ENCODE measurements around the gene ANKIB1.
A peak's percentile ranks its signal among the peaks of the same experiment; 100 is the strongest.

ANKIB1 gene

DNA sequence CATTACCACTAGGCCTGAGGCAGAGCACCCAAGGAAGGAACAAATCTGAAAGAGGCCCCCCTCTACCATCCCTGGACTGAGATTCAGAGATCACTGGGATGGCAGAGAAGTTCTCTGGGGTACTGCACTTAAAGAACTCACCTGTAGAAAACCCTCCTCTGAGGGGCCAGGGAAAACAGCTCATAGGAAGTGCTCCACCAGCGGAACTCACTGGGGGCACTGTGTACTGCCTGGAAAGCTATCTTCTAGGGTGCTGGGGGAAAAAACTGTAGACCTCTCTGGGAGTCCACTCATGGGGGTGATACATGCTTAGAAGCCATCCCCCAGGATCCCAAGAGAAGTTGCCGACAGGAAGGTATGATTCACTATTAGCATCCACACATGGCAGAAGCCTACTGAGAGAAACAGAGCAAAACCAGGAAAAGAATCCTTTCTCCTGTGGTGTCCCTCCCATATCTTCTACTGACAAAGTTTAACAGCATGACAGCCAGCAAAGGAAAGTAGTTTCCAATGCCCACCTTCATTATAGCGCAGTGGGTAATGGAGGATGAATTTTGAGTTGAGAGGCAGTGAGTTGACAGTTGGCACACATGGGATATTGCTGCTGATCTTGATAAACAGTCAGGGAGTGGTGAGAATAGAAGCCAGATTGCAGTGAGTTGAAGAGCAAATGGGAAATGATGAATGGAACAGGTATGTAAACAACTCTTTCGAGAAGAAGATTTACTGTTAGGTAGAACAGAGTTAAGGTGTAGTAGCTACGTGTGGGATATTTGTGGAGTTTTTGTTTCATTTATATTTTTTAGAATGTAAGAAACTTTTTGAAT, 20.9 kb downstream of the ANKIB1 start:
- no peak for DNase-seq

DNA sequence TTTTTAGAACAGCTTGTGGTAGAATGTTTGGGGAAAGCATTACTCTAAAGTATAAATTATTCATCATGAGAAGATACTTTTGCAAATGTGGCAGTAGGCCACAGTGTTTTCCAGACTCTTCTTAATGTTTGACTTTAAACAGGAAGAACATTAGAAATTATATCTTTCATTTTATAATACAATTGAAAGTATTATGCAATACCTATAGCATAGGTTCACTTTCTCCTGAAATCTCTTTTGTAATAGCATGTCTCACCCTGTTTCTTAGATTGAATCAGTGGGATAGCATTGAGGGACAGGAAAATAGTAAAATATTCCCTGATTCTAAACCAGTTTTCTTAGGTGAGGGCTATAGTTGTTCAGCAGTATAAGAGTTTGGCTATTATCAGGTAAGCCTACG, 23.1 kb downstream of the ANKIB1 start:
- no peak for DNase-seq

DNA sequence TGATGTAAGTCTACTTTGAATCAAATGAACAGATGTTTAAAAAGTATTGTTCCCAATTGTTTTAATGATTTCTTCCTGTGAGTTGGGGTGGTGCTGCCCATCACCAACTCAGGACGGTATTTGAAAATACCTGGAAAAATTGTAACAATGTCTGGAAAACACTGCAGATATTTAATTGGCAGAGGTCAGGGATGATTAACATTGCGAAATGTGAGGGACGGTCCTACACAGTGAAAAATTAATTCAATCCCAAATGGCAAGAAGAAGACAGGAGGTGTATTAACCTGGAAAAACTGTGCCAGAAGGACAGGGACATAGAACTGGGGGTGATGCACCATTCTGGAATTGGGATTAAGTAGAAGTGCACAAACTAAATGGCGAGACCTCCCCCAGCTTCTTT, 29.6 kb downstream of the ANKIB1 start:
- no peak for DNase-seq

DNA sequence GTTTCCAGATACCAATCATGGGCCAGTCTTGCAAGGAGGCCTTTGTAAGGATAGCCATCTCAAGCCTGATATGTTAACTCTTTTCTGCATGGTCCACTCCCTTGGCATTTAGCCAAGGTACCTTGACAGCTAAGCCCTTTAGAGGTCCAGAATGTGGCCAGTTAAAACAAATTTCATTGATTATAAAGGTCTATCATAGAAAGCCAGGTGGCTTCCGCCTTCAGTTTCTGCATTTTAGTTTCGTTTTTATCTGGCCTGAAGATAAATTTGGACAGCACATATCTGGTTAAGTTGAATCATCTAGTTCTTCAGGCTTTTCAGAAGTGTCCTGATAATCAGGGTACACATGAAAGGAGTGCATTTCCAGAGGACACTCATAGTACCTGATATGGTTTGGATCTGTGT, 30.7 kb downstream of the ANKIB1 start:
- no peak for DNase-seq

DNA sequence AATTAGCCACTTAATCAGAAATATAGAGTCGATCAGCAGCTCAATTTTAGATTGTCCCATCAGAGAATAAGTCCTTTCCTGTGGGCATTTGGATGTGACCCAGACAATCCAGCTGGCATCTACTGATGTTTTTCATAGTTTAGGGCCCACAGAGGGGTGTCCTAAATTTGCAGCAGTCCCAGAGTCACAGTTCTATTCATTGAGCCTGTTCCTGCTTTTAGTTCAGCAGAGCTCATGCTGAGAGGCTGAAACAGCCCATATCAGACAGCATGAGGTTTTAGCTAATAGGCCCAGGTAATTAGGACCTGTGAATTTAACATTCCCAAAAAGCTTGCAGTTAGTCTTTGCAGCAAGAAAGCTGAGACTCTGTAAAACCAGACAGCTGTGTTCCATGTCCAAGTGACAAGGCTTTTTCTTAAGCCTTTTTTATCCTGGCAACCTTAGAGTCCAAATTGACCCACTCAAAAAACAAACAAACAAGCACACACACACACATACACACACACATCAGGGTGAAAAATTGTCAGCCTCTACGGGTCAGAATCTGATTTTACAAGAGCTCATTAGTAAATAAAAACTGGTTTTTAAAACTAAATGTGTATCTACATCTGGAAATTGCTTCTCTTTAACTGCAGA, 33.7 kb downstream of the ANKIB1 start:
- no peak for DNase-seq

DNA sequence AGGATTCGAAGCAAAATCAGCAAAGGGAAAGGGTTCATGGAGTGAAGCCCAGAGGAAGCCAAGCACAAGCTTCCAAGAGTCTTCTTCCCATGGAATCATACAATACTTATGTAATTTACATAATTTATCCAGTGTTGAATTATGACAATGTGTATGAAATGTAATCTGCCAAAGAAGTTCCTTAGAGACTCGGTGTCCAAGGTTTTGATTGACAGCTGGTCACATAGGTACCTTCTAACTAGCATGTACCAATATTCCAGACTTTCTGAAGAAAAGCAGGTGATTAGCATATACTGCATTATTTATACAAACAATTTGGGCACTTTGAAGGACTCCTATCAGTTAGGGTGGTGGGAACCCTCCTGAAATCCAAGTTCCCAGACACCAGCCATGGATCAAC, 35.3 kb downstream of the ANKIB1 start:
- no peak for DNase-seq

DNA sequence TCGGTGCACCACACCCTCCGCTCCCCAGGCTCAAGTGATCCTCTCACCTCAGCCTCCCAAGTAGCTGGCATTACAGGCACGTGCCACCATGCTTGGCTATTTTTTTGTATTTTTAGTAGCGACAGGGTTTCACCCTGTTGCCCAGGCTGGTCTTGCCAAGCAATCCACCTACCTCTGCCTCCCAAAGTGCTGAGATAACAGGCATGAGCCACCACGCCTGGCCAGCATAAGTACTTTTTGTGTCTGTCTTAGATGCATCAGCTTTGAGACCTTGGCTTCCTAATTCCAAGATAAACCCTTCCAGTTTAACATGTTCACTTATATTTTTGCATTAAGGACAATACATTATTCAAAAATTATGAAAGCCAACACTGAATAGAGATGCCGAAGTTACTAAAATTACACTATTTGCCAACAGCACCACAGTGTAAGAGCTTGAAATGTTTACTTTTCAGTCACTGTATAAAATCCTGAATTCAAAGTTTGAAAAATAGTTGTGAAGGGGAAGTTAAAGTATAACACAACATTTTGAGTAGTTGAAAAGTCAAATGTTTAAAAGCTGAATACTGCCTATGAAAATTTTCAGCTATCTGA, 36.5 kb downstream of the ANKIB1 start:
- DNase-seq, result no peak

DNA sequence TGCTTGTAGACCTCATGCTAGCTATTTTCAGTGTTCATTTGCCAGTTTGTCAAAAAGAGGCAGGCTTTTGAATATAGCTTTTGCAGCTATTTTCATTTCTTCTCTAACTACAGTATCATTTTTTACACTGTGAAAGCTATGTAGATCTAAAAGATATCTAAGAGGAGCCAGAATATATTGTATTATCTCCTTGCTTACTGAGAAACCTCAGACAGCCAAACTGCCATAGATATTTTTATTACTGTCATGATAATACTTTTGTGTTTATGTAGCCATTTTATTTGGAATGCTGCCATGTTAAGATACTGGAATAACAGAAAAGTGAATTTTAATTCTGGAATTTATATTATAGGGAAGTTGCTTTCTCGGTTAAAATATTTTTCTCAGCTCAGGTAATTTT, 37.2 kb downstream of the ANKIB1 start:
- DNase-seq, result no peak

DNA sequence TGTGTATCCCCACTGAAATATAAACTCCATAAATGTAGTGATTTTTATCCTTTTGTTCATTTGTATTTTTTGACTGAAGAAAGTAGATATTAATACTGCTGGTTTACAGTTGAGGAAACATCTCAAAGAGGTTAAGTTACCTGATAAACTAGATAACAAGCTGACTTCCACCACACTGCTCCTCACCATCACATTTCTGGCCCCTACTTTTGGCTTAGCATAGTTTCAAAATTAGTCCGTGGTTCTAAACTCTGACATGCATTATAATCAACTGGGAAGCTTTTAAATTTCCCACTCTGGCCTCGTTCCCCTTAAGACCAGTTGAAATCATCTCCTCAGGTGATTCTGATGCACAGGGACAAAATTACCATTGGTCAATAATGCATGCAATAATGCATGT, 43.5 kb downstream of the ANKIB1 start:
- DNase-seq, result no peak

DNA sequence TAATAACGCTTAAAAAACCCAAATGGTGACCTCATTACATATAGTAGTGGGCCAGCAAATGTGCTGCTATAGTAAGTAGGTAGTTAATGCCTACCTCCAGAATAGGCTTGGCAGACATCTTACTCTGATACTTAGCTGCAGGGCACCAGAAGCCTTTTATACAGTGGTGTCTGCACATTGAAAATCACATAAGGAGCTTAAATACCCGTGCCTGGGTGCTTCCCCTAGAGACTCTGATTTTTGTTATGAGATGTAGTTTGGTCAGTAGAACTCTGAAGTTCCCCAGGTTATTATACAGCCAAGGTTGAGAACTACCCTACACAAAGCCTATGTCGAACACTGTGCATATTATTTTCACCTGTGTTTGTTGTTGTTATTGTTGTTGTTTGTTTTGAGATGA, 47.2 kb downstream of the ANKIB1 start:
- no peak for DNase-seq

DNA sequence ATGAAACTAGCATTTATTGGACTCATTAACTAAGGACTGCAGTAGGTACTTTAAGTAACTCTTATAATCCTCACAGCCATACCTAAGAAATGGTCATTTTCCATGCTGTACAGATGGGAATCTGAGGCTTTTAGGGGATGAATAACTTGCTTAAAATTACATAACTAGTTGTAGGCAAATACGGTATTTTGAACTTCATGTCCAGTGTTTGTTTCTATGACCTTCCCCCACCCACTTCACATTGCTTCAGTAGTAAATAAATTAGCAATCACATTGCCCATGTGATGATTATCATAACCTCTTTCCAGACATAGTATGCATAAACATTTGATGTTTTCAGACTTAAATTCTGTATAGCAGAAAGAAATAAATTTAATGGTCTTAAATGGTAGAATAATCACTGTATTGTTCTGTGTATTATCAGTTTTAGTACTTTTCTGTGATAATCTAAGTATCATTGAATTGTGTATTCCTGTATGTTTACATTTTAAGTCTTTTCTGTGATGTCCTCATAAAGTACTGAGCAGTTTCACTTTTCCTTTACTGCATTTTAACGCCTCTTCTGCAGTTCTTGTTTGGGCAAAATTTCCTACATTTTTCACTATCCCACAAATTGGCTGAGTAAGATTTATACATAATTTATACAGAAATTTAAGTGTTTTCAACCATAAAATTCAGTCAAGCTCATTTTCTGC, 48.3 kb downstream of the ANKIB1 start:
- DNase-seq, result no peak

DNA sequence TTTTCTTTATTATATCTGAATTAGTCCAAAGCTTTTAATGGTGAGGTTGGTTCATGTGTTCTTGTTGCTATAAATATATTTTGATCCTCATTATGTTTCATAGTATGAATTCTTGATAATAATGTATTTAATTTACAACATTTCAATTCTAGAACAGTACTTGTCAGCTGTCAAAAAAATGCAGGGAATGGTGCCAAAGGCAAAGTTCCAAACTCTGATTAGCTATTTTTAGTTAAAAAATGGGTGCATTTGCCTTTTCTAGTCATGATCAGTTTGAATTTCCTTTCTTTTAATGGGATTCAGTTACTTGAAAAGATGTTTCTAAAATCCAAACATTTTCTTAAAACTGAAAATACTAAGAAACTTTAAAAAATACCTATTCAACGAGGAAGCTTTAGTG, 49.6 kb downstream of the ANKIB1 start:
- no peak for DNase-seq

DNA sequence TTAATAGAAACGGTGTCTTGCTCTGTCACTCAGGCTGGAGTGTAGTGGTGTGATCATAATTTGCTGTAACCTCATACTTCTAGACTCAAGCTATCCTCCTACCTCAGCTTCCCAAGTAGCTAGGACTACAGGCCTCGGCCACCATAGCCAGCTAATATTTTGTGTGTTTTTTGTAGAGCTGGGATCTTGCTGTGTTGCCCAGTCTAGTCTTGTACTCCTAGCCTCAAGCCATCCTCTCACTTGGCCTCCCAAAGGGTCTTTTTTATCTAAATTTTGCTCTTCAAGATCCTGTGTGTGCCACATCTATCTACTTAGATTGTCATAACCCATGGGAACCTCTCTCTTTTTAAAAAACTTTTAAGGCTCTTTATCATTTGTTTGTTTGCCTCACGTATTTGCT, 50.5 kb downstream of the ANKIB1 start:
- DNase-seq, result no peak

DNA sequence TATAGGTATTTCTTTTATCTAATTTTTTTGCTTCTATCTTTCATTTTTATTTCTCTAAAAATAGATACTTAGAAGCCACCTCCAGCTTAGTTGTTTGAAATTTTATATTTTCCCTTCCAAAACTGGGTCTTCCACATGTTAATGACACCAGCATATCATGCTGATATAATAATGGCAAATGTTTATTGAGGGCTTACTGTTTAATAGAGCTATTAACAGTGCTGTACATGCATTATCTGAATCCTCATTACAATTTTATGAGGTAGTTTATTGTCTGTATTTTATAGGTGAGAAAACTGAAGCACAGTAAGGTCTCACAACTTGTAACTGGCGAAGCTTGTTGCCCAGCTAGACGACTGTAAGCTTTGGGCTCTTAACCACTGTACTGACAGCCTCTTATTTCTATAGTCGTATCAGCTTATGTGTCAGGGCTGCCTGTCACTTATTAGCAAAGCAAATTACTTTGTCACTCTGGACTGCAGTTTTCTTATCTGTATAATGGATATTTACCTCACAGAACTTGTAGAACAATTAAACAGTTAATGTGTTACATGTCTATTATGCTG, 51.2 kb downstream of the ANKIB1 start:
- DNase-seq, result no peak

DNA sequence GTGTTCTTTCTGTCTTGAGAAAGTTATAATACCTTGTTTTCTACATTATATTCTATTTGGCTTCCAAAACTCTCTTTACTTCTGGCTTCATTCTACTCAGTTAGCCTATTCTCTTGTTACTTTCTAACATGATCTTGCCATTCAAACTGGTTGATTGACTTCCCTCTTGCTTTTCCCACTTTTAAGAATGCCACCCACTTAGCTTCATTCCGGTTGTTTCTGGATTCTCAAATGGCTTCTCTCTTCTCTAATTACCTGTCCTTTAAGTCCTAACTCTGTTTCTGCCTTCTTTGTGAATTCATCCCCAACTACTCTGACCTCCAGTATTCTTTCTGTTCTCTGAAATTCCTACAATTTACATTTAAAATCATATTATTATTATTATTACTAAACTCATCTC, 52.0 kb downstream of the ANKIB1 start:
- DNase-seq, result no peak

DNA sequence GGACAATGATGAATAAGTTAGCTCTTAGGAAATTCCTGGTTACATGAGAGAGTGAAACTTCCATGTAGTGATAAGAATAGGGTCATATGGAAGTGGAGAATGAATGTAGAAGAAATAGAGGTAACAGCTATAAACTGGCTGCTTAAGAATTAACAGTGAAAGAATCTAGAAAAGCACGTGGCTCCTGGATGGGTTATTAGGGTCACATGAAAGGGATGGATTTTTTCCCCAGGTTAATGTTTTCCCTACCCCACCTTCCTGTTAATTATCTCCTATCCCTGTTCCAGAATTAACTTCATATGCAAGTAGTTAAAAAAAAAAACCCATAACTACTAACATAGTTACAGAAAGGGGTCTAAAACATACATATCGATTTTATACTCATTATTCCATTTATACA, 58.0 kb downstream of the ANKIB1 start:
- DNase-seq, result no peak

DNA sequence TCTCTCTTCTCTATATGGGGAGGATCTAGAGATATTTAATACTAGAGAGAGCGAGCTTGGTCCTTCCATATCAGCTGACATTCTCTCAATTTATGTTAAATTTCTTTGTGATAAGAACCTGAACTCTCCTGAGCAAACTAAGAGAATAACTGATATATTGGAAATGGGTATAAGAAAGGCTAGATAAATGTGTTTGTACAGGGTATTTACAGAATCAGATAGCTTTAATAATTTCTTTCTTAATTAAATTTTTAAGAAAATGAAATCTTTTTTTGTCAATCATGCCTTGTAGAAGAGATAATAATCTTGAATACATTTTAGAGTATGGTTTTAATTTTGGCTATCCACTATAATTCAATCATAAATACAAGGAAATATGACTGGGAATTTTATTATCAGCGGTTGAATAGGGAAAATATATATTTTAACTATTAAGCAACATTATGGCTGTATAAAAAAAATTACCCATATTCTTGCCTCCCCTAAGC, 58.7 kb downstream of the ANKIB1 start:
- no peak for DNase-seq

DNA sequence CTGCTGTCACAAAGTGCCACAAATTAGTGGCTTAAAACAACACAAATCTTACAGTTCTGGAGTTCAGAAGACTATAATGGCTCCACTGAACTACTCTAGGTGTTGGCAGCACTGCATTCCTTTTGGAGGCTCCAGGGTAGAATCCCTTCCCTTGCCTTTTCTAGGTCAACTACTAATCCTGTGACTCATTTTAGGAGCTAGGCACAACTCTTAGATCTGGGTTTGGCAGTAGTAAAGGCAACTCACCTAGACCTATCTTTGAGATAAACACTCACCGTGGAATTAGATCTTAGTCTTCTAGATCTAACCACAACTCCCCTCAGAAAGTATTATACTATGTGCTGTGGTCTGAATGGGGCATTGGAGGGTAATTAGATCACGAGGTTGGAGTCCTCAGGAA, 60.4 kb downstream of the ANKIB1 start:
- DNase-seq, result no peak

DNA sequence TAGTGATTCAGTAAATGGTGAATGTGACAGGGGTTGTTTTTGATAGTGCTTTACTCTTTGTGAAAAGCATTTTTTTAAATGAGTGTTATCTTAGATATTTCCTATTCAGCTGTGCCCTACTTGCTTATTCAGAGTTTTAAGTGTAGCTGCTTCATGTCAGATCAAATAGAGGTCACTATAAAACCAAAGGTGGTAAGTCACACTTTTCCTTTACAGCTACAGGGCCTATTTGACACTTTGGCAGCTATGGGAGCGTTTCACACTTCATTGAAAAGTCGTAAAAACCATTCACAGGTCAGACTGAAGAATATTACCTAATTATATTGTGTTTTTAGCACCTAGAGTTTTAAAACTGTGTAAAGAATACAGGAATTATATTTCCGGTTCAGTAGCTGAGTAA, 67.3 kb downstream of the ANKIB1 start:
- peak; percentile 11 for DNase-seq

DNA sequence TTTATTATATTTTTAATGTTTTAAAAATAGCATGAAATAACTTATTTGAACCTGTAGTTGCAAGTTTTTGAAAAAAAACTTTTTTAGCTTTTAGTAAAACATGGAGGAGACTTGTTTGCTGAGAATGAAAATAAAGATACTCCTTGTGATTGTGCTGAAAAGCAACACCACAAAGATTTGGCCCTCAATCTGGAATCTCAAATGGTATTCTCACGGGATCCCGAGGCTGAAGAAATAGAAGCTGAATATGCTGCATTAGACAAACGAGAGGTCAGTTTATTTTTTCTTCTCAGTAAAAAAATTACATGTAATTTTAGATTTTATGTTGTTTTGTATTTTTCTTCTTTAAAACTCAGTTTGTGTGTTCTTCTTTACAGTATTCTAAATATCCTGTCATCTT, 73.5 kb downstream of the ANKIB1 start:
- no peak for DNase-seq

DNA sequence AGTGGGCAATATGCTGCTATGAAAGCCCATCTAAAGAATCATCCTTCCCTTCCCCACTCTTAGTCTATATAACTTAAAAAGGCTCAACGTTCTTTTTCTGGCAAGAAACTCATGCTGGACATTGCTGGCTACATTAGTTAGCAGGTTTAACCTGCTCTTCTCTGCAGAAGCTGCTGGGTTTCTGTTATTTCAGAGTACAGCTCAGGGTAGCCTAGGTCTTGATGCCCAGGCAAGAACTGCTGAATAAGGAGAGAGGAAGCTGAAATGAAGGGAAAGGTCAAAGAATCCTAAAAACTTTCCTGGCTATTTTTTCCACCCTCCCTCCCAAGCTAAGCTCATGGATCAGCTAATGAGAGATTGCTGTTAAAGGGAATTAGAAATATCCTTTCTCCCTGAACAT, 79.4 kb downstream of the ANKIB1 start:
- DNase-seq, result no peak

DNA sequence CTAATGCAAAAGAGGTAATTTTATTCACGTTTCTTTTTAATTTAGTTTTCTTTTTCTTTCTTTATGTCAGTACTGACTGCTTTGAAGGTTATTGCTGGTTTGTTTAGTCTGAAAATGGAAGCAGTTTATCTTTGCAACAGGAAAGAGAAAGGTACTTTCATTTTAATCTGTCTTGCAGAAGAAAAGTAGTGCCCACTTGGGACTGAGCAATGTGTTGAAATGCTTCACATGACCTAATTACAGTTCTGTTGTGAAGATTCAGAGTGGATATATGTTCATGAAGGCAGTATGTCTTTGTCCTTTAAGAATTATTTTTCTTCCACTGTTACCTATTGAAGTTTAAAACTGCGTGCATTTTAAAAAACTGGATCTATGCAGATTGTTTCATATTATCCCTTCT, 80.1 kb downstream of the ANKIB1 start:
- DNase-seq, result no peak

DNA sequence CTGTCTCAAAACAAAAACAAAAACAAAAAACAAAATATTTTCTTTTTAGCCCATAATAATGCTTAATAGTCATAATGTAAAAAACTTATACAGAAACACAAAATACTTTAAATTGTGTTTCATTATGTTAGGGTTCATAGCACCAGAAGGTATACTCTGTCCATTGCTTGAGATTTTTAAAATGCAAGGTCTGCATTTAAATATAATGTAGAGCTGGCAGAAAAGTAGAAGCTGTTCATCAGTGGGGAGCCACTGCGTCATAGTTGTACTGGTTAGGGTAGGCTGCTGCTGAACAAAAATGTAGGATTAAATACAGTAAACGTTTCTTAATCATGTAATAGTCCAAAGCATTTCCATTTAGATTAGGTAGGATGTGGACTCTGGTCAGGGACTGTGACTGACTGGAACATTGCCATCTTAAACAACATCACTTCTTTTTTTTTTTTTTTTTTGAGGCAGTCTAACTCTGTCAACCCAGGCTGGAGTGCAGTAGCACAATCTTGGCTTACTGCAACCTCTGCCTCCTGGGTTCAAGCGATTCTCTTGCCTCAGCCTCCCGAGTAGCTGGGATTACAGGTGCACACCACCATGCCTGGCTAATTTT, 85.2 kb downstream of the ANKIB1 start:
- DNase-seq, result no peak

Data from CD4-positive, alpha-beta T cell treated with Interleukin-4 for 4 hours (primary cell).